Thymus (tissue), 11 donors: Measurements from ENCODE around the gene CILP2. TPM values are rescaled to one million over a fixed set of nuclear protein-coding genes. Genes with fewer than 3 reads are reported as not detected.

Source experiments
- DNase-seq, 9 donors: peaks; one replicate each; pipeline ENCODE4 v3.0.0-alpha.2; 2013; ENCODE audit warnings: low spot score in 9 of 9, low read depth in 6 of 9, missing footprints in 1 of 9
- H3K27ac ChIP-seq, 2 donors: one replicate each; pipeline ENCODE4 v1.5.1; 2013; ENCODE audit warnings: control low read depth in 1 of 2, low read depth in 1 of 2, low read length in 1 of 2, mild to moderate bottlenecking in 1 of 2, moderate library complexity in 1 of 2
- H3K27me3 ChIP-seq, 2 donors: one replicate each; pipeline ENCODE4 v1.5.1; 2013; ENCODE audit warnings: low read length in 1 of 2; ENCODE audit not compliant: control insufficient read depth in 2 of 2, insufficient read depth in 1 of 2
- H3K36me3 ChIP-seq, 2 donors: one replicate each; pipeline ENCODE4 v1.5.1; 2013; ENCODE audit warnings: low read length in 1 of 2, mild to moderate bottlenecking in 1 of 2, moderate library complexity in 1 of 2; ENCODE audit not compliant: control insufficient read depth in 2 of 2, insufficient read depth in 2 of 2
- H3K4me1 ChIP-seq, 2 donors: one replicate each; pipeline ENCODE4 v1.5.1; 2013; ENCODE audit warnings: low read length in 2 of 2; ENCODE audit not compliant: control insufficient read depth in 2 of 2, insufficient read depth in 2 of 2
- H3K4me3 ChIP-seq, 2 donors: one replicate each; pipeline ENCODE4 v1.5.1; 2013; ENCODE audit warnings: low read length in 2 of 2, control low read depth in 1 of 2, mild to moderate bottlenecking in 1 of 2
- H3K9me3 ChIP-seq, 2 donors: one replicate each; pipeline ENCODE4 v1.5.1; 2013; ENCODE audit warnings: low read length in 1 of 2, mild to moderate bottlenecking in 1 of 2; ENCODE audit not compliant: control insufficient read depth in 2 of 2, insufficient read depth in 1 of 2
- WGBS: extraction: QIAGEN DNeasy Blood & Tissue Kit; methylation state at CpG from one replicate; pipeline ENCODE4 v1.1.7; 2013; 5-methylcytosine and 5-hydroxymethylcytosine counted together
- polyA plus RNA-seq: library from polyadenylated mRNA; stranded (reverse); fragments of 200-250 nt; gene quantifications from one replicate; pipeline ENCODE4 v1.2.3, GENCODE V29; 2013
- total RNA-seq: library from RNA; stranded (reverse); fragments of 120-200 nt; gene quantifications from one replicate; pipeline ENCODE4 v1.2.4, GENCODE V29; 2013
- donor health status: healthy.

The CILP2 gene
- total and polyA plus RNA-seq, 2 donors = 0.09 to 0.23 TPM

DNA sequence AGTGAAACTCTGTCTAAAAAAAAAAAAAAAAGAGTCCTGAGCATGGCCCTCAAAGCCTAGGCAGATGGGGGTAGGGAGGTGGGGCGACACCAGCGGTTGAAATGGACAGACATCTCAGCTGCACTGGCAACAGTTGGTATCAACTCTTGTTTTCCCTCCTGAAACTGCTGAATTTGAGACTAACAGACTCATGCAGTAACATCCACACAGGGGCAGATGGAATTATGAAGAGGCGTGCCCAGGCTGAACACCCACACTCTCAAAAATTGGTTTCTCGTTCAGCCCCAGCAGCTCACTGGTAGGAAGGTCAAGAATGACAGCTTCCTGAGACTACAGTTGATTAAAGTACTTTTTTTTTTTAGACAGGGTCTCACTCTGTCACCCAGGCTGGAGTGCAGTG lies 56.3 kb downstream of the CILP2 start:
- peaks cover 9 to 32% of the 10 kb centered on the region in 2 donors for H3K36me3 ChIP-seq
- H3K9me3 ChIP-seq = no peaks in the 10 kb centered on the region
- DNase-seq = no peak
- no peak overlapping the region for H3K27ac ChIP-seq
- no peaks in the 10 kb centered on the region for H3K27me3 ChIP-seq
- 94% methylated on average over 4 of the region's 4 CpGs for WGBS
- no peak overlapping the region for H3K4me3 ChIP-seq
- H3K4me1 ChIP-seq = peaks cover 4 to 25% of the 10 kb centered on the region in 2 donors

GRCh38 chr19:19595171-19595701 lies 57.2 kb downstream of the CILP2 start:
- DNase-seq = no peak
- peaks cover 4 to 33% of the 10 kb centered on the region in 2 donors for H3K4me1 ChIP-seq
- H3K27me3 ChIP-seq = no peaks in the 10 kb centered on the region
- H3K36me3 ChIP-seq = peaks cover 9 to 32% of the 10 kb centered on the region in 2 donors
- no peak overlapping the region for H3K4me3 ChIP-seq
- WGBS = 92% methylated on average over 8 of the region's 8 CpGs
- no peak overlapping the region for H3K27ac ChIP-seq
- H3K9me3 ChIP-seq = no peaks in the 10 kb centered on the region

Other genes with a start within 250 kb of the CILP2 start
- gene SUGP1, start 217.8 kb upstream of the CILP2 start, total RNA-seq = 31.8 TPM
- 62.7 TPM for gene SUGP1, start 217.8 kb upstream of the CILP2 start, polyA plus RNA-seq
- gene MAU2, start 217.4 kb upstream of the CILP2 start, total RNA-seq = 16.9 TPM
- gene MAU2, start 217.4 kb upstream of the CILP2 start, polyA plus RNA-seq = 29.8 TPM
- 24.9 TPM for gene GATAD2A, start 132.6 kb upstream of the CILP2 start, total RNA-seq
- gene GATAD2A, start 132.6 kb upstream of the CILP2 start, polyA plus RNA-seq = 20.9 TPM
- gene TSSK6, start 22.7 kb upstream of the CILP2 start, total RNA-seq = 1.2 TPM
- 3.0 TPM for gene TSSK6, start 22.7 kb upstream of the CILP2 start, polyA plus RNA-seq
- gene NDUFA13, start 22.0 kb upstream of the CILP2 start, total RNA-seq = 433 TPM
- gene NDUFA13, start 22.0 kb upstream of the CILP2 start, polyA plus RNA-seq = 219 TPM
- 1.0 TPM for gene YJEFN3, start 9.4 kb upstream of the CILP2 start, total RNA-seq
- 37.1 TPM for gene YJEFN3, start 9.4 kb upstream of the CILP2 start, polyA plus RNA-seq
- gene PBX4, start 80.4 kb downstream of the CILP2 start, total RNA-seq = 4.1 TPM
- 26.7 TPM for gene PBX4, start 80.4 kb downstream of the CILP2 start, polyA plus RNA-seq
- 5.9 TPM for gene LPAR2, start 90.0 kb downstream of the CILP2 start, total RNA-seq
- gene LPAR2, start 90.0 kb downstream of the CILP2 start, polyA plus RNA-seq = 53.8 TPM
- 16.6 TPM for gene GMIP, start 105.4 kb downstream of the CILP2 start, total RNA-seq
- gene GMIP, start 105.4 kb downstream of the CILP2 start, polyA plus RNA-seq = 37.3 TPM
- gene ATP13A1, start 125.4 kb downstream of the CILP2 start, total RNA-seq = 15.1 TPM
- gene ATP13A1, start 125.4 kb downstream of the CILP2 start, polyA plus RNA-seq = 59.1 TPM
- 37.8 TPM for gene ZNF101, start 130.6 kb downstream of the CILP2 start, total RNA-seq
- 66.6 TPM for gene ZNF101, start 130.6 kb downstream of the CILP2 start, polyA plus RNA-seq
- gene ZNF14, start 194.8 kb downstream of the CILP2 start, total RNA-seq = 5.9 TPM
- 9.7 TPM for gene ZNF14, start 194.8 kb downstream of the CILP2 start, polyA plus RNA-seq